K562 (cell line): ENCODE measurements around the gene PRPF8. TPM values are rescaled to one million over a fixed set of nuclear protein-coding genes. Genes with fewer than 3 reads are reported as not detected.

ENCODE experiments used
- CBX3 ChIP-seq, 2 experiments: IDR thresholded peaks; 1 replicate in 1 of 2; 2 replicates in 1 of 2; pipeline ENCODE4 v1.6.1; 2012; ENCODE audit warnings: inconsistent platforms in 2 of 2, low read length in 2 of 2, borderline replicate concordance in 1 of 2, control low read depth in 1 of 2
- CCNT2 ChIP-seq: IDR thresholded peaks from 2 replicates; pipeline ENCODE4 v1.6.1; 2011; ENCODE audit warnings: borderline replicate concordance, low read depth, mild to moderate bottlenecking, moderate library complexity, mixed read lengths, low read length; ENCODE audit not compliant: insufficient read length; ENCODE audit errors: extremely low read depth
- FOSL1 ChIP-seq: fragments of 200-800 bp; sonication (Bioruptor generic); conservative IDR thresholded peaks from 2 replicates; pipeline ENCODE4 v1.6.1; 2016; ENCODE audit warnings: missing genetic modification characterization, missing compliant biosample characterization
- GATA2 ChIP-seq: sonication (generic); formaldehyde crosslinking; IDR thresholded peaks from 2 replicates; pipeline ENCODE4 v1.4.0; 2020; ENCODE audit warnings: mild to moderate bottlenecking, missing genetic modification reagents
- IRF1 ChIP-seq: sonication (generic); formaldehyde crosslinking; IDR thresholded peaks from 2 replicates; pipeline ENCODE4 v1.8.0; 2022; ENCODE audit warnings: missing genetic modification reagents, mild to moderate bottlenecking, borderline replicate concordance
- IRF2 ChIP-seq: sonication (generic); formaldehyde crosslinking; IDR thresholded peaks from 2 replicates; pipeline ENCODE4 v1.8.1; 2022; ENCODE audit warnings: mild to moderate bottlenecking, missing genetic modification reagents
- JUND ChIP-seq, 2 experiments: IDR thresholded peaks; 2 replicates in 1 of 2; 3 replicates in 1 of 2; pipeline ENCODE4 v1.6.1; 2011; ENCODE audit warnings: borderline replicate concordance in 2 of 2, low read depth in 2 of 2, low read length in 2 of 2, improper control_type of control experiment in 1 of 2, missing biosample characterization in 1 of 2, missing genetic modification characterization in 1 of 2, missing genetic modification reagents in 1 of 2
- KLF6 ChIP-seq: fragments of 250-450 bp; sonication (Bioruptor Pico); IDR thresholded peaks from 2 replicates; pipeline ENCODE4 v1.4.0; 2020; ENCODE audit warnings: mild to moderate bottlenecking, moderate library complexity, borderline replicate concordance
- MAFG ChIP-seq: fragments of 450-650 bp; conservative IDR thresholded peaks from 2 replicates; pipeline ENCODE4 v1.6.1; 2016; ENCODE audit warnings: missing genetic modification characterization, missing compliant biosample characterization
- MBD2 ChIP-seq: sonication (generic); IDR thresholded peaks from 2 replicates; pipeline ENCODE4 v1.6.1; 2016; ENCODE audit warnings: low read depth, borderline replicate concordance
- PTTG1 ChIP-seq: fragments of 450-650 bp; IDR thresholded peaks from 2 replicates; pipeline ENCODE4 v1.6.1; 2016; ENCODE audit warnings: low read depth, mild to moderate bottlenecking, missing genetic modification characterization, missing compliant biosample characterization
- SNRNP70 ChIP-seq: fragments of 200-400 bp; formaldehyde crosslinking; optimal IDR thresholded peaks from 2 replicates; pipeline ENCODE3; 2017; ENCODE audit warnings: low read depth, low read length
- TAL1 ChIP-seq: fragments of 450-650 bp; IDR thresholded peaks from 2 replicates; pipeline ENCODE4 v1.6.1; 2016; ENCODE audit warnings: mild to moderate bottlenecking
- TCF7 ChIP-seq: sonication (generic); IDR thresholded peaks from 2 replicates; pipeline ENCODE4 v1.6.1; 2016; ENCODE audit warnings: antibody characterized with exemption, borderline replicate concordance
- TGIF2 ChIP-seq: sonication (generic); formaldehyde crosslinking; IDR thresholded peaks from 2 replicates; pipeline ENCODE4 v1.8.1; 2022; ENCODE audit warnings: mild to moderate bottlenecking, missing genetic modification reagents, moderate library complexity
- TRIM25 ChIP-seq: fragments of 450-650 bp; IDR thresholded peaks from 2 replicates; pipeline ENCODE4 v1.7.0; 2016; ENCODE audit warnings: borderline replicate concordance
- ZFX ChIP-seq: sonication (generic); formaldehyde crosslinking; IDR thresholded peaks from 2 replicates; pipeline ENCODE4 v1.8.0; 2022; ENCODE audit warnings: mild to moderate bottlenecking, missing genetic modification reagents, moderate library complexity
- ZNF592 ChIP-seq: fragments of 450-650 bp; IDR thresholded peaks from 2 replicates; pipeline ENCODE4 v1.6.1; 2017; ENCODE audit warnings: antibody characterized with exemption, mild to moderate bottlenecking
- ZSCAN29 ChIP-seq: fragments of 450-650 bp; IDR thresholded peaks from 2 replicates; pipeline ENCODE4 v1.6.1; 2017
- polyA plus RNA-seq, 8 experiments: library from polyadenylated mRNA; depleted of rRNA in 4 of 8; stranded (reverse) in 5 of 8; unstranded in 3 of 8; fragments of >200 nt; fragmentation: Nextera tagmentation in 2 of 8; fragmentation: Illumina TruSeq in 1 of 8; extraction: Ambion mirVana in 2 of 8; extraction: Trizol in 1 of 8; gene quantifications; 2 replicates each; pipeline versions ENCODE4 v1.2.1 to v1.2.3, GENCODE V29; 2011 to 2014; ENCODE audit warnings: inconsistent platforms in 1 of 8, missing spikeins in 1 of 8
- total RNA-seq, 7 experiments: library from RNA; depleted of rRNA in 6 of 7; stranded (reverse); fragments of >200 nt in 6 of 7; fragmentation: Illumina TruSeq in 2 of 7; extraction: Trizol in 2 of 7; gene quantifications; 2 replicates each; pipeline versions ENCODE4 v1.2.1 to v1.2.3, GENCODE V29; 2011 to 2021; ENCODE audit warnings: low replicate concordance in 1 of 7
- TF ChIP-seq, protein P1 (sequence below): IDR thresholded peaks from 2 replicates; pipeline ENCODE4 v1.6.1; 2011; ENCODE audit not compliant: insufficient read length; ENCODE audit errors: extremely low read depth

Gene PRPF8
- total and polyA plus RNA-seq, 9 of the 15 experiments (the other 6 are each of a cell fraction or from before 2014, with no cell fraction given): 64.3 to 294 (median 85.9) TPM

DNA sequence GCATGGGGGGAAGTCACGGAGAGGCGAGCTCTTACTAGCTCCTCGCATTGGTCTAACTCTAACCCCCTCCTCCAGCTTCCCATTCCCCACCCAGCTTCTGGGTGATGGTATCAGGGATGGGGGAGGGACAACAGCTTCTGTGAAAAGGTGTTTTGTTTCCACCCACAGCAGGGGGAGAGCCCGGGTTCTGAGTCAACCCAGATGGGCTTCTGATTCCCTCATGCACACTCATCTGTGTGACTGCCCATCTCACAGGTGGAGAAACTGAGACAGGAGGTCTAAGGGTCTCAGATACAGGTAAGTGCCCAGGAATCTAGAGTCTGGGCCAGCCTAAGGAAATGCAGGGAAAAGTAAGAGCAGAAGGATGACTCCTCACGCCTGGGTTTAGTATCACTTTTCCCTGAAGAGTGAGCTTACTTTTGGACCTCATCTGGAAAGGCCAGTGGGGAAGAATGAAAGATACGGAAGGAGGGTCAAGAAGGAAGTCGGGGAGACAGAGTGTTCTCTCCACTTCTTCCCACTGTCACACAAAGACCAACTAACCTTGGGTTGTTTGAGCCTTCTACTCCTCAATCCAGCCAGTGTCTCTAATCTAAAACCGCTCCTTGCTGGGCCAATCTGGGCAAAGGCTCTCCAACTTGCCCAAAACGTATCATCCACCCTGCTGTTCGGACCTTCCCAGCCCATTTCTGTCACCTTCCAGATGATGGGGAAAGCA lies 28.7 kb upstream of the PRPF8 start (continued):
- TF ChIP-seq MAFG (tag): no peak
- no peak for TF ChIP-seq SNRNP70
- no peak for TF ChIP-seq TCF7
- no peak for TF ChIP-seq CBX3 (IDR thresholded peaks at IDR 0.05; ENCODE audit: borderline replicate concordance in 1 of 2, low read length in 2 of 2)
- TF ChIP-seq MBD2: no peak
- no peak for TF ChIP-seq KLF6 (CRISPR knock-in tag)
- TF ChIP-seq TGIF2 (CRISPR knock-in tag): no peak
- TF ChIP-seq, protein P1, sequence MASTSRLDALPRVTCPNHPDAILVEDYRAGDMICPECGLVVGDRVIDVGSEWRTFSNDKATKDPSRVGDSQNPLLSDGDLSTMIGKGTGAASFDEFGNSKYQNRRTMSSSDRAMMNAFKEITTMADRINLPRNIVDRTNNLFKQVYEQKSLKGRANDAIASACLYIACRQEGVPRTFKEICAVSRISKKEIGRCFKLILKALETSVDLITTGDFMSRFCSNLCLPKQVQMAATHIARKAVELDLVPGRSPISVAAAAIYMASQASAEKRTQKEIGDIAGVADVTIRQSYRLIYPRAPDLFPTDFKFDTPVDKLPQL: no peak
- no peak for TF ChIP-seq TRIM25
- no peak for TF ChIP-seq TAL1
- TF ChIP-seq PTTG1 (tag): no peak
- TF ChIP-seq JUND (IDR thresholded peaks at IDR 0.05; ENCODE audit: borderline replicate concordance, low read depth, low read length): 0 out of 2 replicates have a peak, but pooled peaks have one; percentile 22
- TF ChIP-seq JUND (tag; IDR thresholded peaks at IDR 0.05; ENCODE audit: borderline replicate concordance, low read depth, low read length): no peak
- peak; percentile 44; the same call in 1 of the 2 replicates for TF ChIP-seq GATA2 (CRISPR knock-in tag)
- TF ChIP-seq IRF1 (CRISPR knock-in tag): no peak
- 0 out of 2 replicates have a peak, but pooled peaks have one; percentile 6 for TF ChIP-seq ZFX (CRISPR knock-in tag)
- no peak for TF ChIP-seq ZSCAN29
- TF ChIP-seq IRF2: no peak
- TF ChIP-seq ZNF592: no peak
- no peak for TF ChIP-seq CCNT2
- TF ChIP-seq FOSL1 (tag): peak; percentile 61
